Epithelial cell of proximal tubule (primary cell): ENCODE results near the gene THAP9. TPM values are rescaled to one million over a fixed set of nuclear protein-coding genes. Genes with fewer than 3 reads are reported as not detected.
A peak's percentile ranks its signal among the peaks of the same experiment; 100 is the strongest.

ENCODE experiments used
- DNase-seq: peaks from one replicate; pipeline ENCODE4 v3.0.0-alpha.2; 2011; ENCODE audit warnings: low read depth
- H3K4me3 ChIP-seq: 2 replicates; pipeline ENCODE4 v1.5.1; 2011; ENCODE audit warnings: low read depth, mild to moderate bottlenecking, low read length
- CTCF ChIP-seq: conservative IDR thresholded peaks from 2 replicates; pipeline ENCODE4 v1.5.1; 2012; ENCODE audit warnings: low read depth, mild to moderate bottlenecking, low read length
- total RNA-seq: library from RNA; depleted of rRNA; stranded (reverse); fragments of >200 nt; gene quantifications from 2 replicates; pipeline ENCODE4 v1.2.3, GENCODE V29; 2015

THAP9 gene
- total RNA-seq, 1 donor from 2014 or later = 2.5 TPM

- H3K4me3 ChIP-seq = peak overlapping the region; percentile 92
- no peak for TF ChIP-seq CTCF
- no peak for DNase-seq
Measured at GRCh38 chr4:82890528-82890900, 10.0 kb upstream of the THAP9 start.

GRCh38 chr4:82890901-82891706, 9.4 kb upstream of the THAP9 start, which contains the start of gene SEC31A:
Gene SEC31A, minus strand, starts transcription at chr4:82891153. Its CDS starts 9,217 bp downstream, at chr4:82881936.
- TF ChIP-seq CTCF = no peak
- DNase-seq = no peak
- H3K4me3 ChIP-seq = peak within 1 kb of the TSS; percentile 92

- no peak for TF ChIP-seq CTCF
- DNase-seq = no peak
- H3K4me3 ChIP-seq = peak overlapping the region; percentile 92
Measured at GRCh38 chr4:82891707-82892466, 8.6 kb upstream of the THAP9 start.

GRCh38 chr4:82892467-82892802, 8.1 kb upstream of the THAP9 start:
- no peak overlapping the region for H3K4me3 ChIP-seq
- no peak for TF ChIP-seq CTCF
- DNase-seq = no peak

GRCh38 chr4:82893942-82894341, 6.6 kb upstream of the THAP9 start:
- no peak overlapping the region for H3K4me3 ChIP-seq
- no peak for DNase-seq
- no peak for TF ChIP-seq CTCF

GRCh38 chr4:82896755-82897154, 3.8 kb upstream of the THAP9 start:
- no peak overlapping the region for H3K4me3 ChIP-seq
- DNase-seq = no peak
- no peak for TF ChIP-seq CTCF
